ENCODE data around the gene BARHL2. TPM values are rescaled to one million over a fixed set of nuclear protein-coding genes. Genes with fewer than 3 reads are reported as not detected.

The BARHL2 gene
- total and polyA plus RNA-seq, 2 donors (not counting 3 experiments of a cell fraction or from before 2014, with no cell fraction given), result not detected

DNA sequence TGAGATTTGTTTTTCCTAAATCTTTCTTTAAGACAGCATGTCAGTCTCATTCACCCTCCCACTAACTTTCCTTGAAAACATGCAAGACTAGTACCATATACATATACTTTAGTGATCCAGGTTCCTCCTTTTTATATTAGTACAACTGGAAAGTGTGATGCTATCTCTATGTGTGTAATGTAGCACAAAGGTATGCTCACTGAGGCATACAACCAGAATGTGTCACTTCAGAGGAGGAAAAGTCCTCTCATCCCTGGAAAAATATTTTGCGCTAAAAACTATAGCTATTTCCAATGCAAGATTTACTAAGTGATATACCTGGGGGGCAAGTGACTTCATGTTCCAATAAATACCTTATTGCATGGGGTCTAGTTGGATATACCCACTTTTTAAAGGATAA lies 45.9 kb downstream of the BARHL2 start:
- no peak overlapping the region for H3K4me2 ChIP-seq (ENCODE audit: insufficient read depth, low read length)
- TF ChIP-seq FOS (IDR thresholded peaks at IDR 0.05; ENCODE audit: borderline replicate concordance, insufficient read depth, low read length) (no peak), POLR2A (IDR thresholded peaks at IDR 0.05; ENCODE audit: low read depth, low read length) (no peak), CTCF (IDR thresholded peaks at IDR 0.05; ENCODE audit: extremely low read depth in 1 of 2, insufficient read depth in 1 of 2, low read depth in 1 of 2, low read length in 2 of 2) (no peak), MYC (IDR thresholded peaks at IDR 0.05; ENCODE audit: low read depth, low read length) (no peak), EZH2 (IDR thresholded peaks at IDR 0.05; ENCODE audit: borderline replicate concordance, low read depth, low read length, severe bottlenecking) (no peak), GATA2 (IDR thresholded peaks at IDR 0.05; ENCODE audit: insufficient read depth, insufficient read length, low read depth, low read length) (no peak), POLR2AphosphoS5 (IDR thresholded peaks at IDR 0.05; ENCODE audit: insufficient read depth, low read depth, low read length) (no peak)
- POLR2A ChIA-PET, result no interaction called here

More for the DNA sequence above, 45.9 kb downstream of the BARHL2 start:
- Histone ChIP-seq H4K20me1 (replicated peaks; ENCODE audit: control insufficient read depth, extremely low read depth, insufficient read depth, low read length) (no peaks in the 10 kb centered on the region), H2AFZ (ENCODE audit: low read depth, low read length) (no peak overlapping the region), H3K36me3 (ENCODE audit: control insufficient read depth in 2 of 2, extremely low read depth in 1 of 2, insufficient read depth in 2 of 2, low read length in 2 of 2) (no peaks in the 10 kb centered on the region), H3K4me1 (ENCODE audit: control insufficient read depth, extremely low read depth, insufficient read depth, low read length) (no peaks in the 10 kb centered on the region), H3K9me3 (replicated peaks; ENCODE audit: control insufficient read depth, insufficient read depth, low read length) (no peaks in the 10 kb centered on the region), H3K9me1 (replicated peaks; ENCODE audit: control insufficient read depth, extremely low read depth, insufficient read depth, low read length) (no peaks in the 10 kb centered on the region), H3K9ac (replicated peaks; ENCODE audit: extremely low read depth, insufficient read depth, low read length) (no peak overlapping the region), H3K4me3 (replicated peaks in 1 of 3; ENCODE audit: insufficient read depth in 1 of 3, low read depth in 1 of 3, low read length in 3 of 3) (no peak overlapping the region), H3K27me3 (ENCODE audit: control insufficient read depth in 2 of 2, insufficient read depth in 2 of 2, low read length in 2 of 2) (no peaks in the 10 kb centered on the region), H3K27ac (ENCODE audit: insufficient read depth, low read depth, low read length) (no peak overlapping the region), H3K79me2 (ENCODE audit: control insufficient read depth, insufficient read depth, low read length) (no peaks in the 10 kb centered on the region)
- intact Hi-C loops (cut with micrococcal nuclease) (no loop called here), dilution Hi-C loops (cut with MboI; ENCODE audit: extremely low pct_ligation_motif_present, low sequenced_read_pairs) (no loop called here)
- FAIRE-seq (no peak), DNase-seq (ENCODE audit: low read depth, low spot score) (no peak)
- CTCF ChIA-PET, result interaction anchor here (1.1 to 1.6 kb wide), 3 partner anchors 13 to 293 kb away, joined by 3 to 4 read pairs (median 3); no protein-coding TSS in a partner anchor
- BruUV-seq (replicated peaks), result no TSS peak

Data from endothelial cell of umbilical vein (primary cell).